WERI-Rb-1 (cell line): ENCODE measurements around the gene SEC24C.

Experiments
- DNase-seq: peaks from one replicate; pipeline ENCODE4 v3.0.0-alpha.2; 2020
- H3K27ac ChIP-seq: fragments of 250-450 bp; sonication (Bioruptor Pico); 2 replicates; pipeline ENCODE4 v1.5.1; 2020; ENCODE audit warnings: mild to moderate bottlenecking, moderate library complexity
- H3K27me3 ChIP-seq: fragments of 250-450 bp; sonication (Bioruptor Pico); 2 replicates; pipeline ENCODE4 v1.5.1; 2021; ENCODE audit warnings: mild to moderate bottlenecking, low read depth, moderate library complexity; ENCODE audit not compliant: insufficient read depth, severe bottlenecking
- H3K36me3 ChIP-seq: fragments of 250-450 bp; sonication (Bioruptor Pico); 2 replicates; pipeline ENCODE4 v1.5.1; 2020; ENCODE audit warnings: mild to moderate bottlenecking, moderate library complexity
- H3K4me3 ChIP-seq: 2 replicates; pipeline ENCODE4 v1.5.1; 2011; ENCODE audit warnings: low read depth, mild to moderate bottlenecking, control low read depth, low read length
- H3K9me3 ChIP-seq: fragments of 250-450 bp; sonication (Bioruptor Pico); 2 replicates; pipeline ENCODE4 v1.5.1; 2021; ENCODE audit warnings: mild to moderate bottlenecking, moderate library complexity; ENCODE audit not compliant: severe bottlenecking
- CTCF ChIP-seq: IDR thresholded peaks from 2 replicates; pipeline ENCODE4 v1.5.1; 2011; ENCODE audit warnings: low read depth, mild to moderate bottlenecking, control low read depth, inconsistent platforms, low read length

Gene SEC24C

DNA sequence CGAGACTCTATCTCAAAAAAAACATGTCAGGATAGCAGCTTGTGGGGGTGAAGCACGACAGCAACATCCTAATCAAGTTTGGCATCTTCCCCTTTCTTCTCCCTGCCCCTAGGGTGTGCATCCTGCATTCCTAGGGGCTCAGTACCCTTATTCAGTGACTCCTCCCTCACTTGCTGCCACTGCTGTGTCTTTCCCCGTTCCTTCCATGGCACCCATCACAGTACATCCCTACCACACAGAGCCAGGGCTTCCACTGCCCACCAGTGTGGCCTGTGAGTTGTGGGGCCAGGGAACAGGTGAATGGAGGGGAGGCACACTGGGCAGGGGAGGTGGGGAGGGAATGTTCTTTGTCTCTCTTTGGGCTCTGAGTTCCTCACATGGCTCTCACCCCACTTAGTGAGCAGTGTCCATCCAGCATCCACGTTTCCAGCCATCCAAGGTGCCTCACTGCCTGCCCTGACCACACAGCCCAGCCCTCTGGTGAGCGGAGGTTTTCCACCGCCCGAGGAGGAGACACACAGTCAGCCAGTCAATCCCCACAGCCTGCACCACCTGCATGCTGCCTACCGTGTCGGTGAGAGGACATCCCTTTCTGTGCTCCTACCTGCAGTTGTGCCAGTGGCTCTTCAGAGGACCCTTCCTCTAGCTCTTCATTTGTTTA lies 55.9 kb downstream of the SEC24C start:
- Histone ChIP-seq H3K4me3 (no peak overlapping the region), H3K27me3 (no peaks in the 10 kb centered on the region), H3K36me3 (peaks cover 71% of the 10 kb centered on the region), H3K9me3 (no peaks in the 10 kb centered on the region), H3K27ac (no peak overlapping the region)
- DNase-seq, result no peak
- no peak for TF ChIP-seq CTCF

DNA sequence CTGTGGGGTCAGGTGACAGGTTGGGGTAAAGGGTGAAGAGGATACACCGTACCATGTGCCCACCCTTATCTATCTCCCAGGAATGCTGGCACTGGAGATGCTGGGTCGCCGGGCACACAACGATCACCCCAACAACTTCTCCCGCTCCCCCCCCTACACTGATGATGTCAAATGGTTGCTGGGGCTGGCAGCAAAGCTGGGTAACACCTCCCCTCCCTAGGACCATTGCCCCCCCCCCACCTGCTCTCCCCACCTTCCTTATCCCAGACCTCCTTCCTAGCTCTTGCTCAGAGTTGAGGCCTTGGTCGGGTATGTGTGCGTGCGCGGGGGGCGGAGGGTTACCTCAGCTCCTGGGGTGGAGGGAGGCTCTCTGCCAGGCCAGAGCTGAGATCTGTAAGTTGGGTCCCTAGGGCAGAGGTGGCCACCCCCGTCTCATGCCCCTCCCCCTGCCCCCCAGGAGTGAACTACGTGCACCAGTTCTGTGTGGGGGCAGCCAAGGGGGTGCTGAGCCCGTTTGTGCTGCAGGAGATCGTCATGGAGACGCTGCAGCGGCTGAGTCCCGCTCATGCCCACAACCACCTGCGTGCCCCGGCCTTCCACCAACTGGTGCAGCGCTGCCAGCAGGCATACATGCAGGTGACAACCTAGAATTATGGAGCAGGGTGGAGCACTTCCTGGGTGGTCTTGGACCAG lies 56.5 kb downstream of the SEC24C start:
- no peak for DNase-seq
- no peak overlapping the region for H3K4me3 ChIP-seq
- no peak for TF ChIP-seq CTCF
- H3K27me3 ChIP-seq, result no peaks in the 10 kb centered on the region
- no peaks in the 10 kb centered on the region for H3K9me3 ChIP-seq
- peaks cover 71% of the 10 kb centered on the region for H3K36me3 ChIP-seq
- H3K27ac ChIP-seq, result no peak overlapping the region

- Histone ChIP-seq H3K9me3 (no peaks in the 10 kb centered on the region), H3K27me3 (no peaks in the 10 kb centered on the region), H3K27ac (no peak overlapping the region), H3K4me3 (no peak overlapping the region), H3K36me3 (peaks cover 76% of the 10 kb centered on the region)
- TF ChIP-seq CTCF, result no peak
- no peak for DNase-seq
Measured at GRCh38 chr10:73801253-73801590, 57.0 kb downstream of the SEC24C start.

DNA sequence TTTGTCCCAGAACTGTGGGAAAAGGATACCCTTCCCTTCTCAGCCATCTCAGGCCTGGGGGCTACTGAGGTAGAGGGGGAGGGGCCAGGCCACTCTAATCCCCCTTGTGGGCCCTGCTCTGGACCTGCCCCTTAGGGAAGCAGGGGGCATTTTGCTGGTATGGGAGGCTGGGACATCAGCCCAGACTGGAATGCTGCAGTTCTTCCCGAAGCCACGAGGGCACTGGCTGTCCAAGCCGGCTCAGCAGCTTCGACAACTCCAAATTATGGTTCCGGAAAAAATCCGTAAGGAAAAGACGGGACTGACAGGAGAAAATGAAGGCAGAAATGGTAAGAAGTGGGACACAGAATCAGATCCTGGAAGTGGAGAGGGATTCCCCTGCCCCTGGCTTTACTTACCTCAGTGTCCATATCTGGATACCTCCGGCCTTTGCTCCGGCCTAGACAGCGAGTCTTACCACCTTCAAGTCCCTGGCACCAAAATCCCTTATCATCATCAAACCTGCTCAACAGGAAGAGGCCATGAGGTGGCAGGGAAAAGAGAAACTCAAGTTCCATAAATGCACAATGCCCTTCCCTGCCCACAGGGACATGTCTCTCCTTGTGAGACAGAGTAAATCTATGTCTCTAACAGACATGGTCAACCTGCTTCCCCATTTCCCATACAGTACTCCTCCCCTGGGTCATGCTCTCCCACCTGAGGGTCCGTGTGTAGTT lies 58.3 kb downstream of the SEC24C start:
- H3K9me3 ChIP-seq, result no peaks in the 10 kb centered on the region
- peaks cover 76% of the 10 kb centered on the region for H3K36me3 ChIP-seq

GRCh38 chr10:73803680-73804286 lies 59.6 kb downstream of the SEC24C start:
- Histone ChIP-seq H3K27ac (no peak overlapping the region), H3K36me3 (peaks cover 63% of the 10 kb centered on the region), H3K4me3 (no peak overlapping the region), H3K27me3 (no peaks in the 10 kb centered on the region), H3K9me3 (no peaks in the 10 kb centered on the region)
- no peak for TF ChIP-seq CTCF
- DNase-seq, result no peak

More for the DNA sequence above, 58.3 kb downstream of the SEC24C start:
- no peaks in the 10 kb centered on the region for H3K27me3 ChIP-seq
- TF ChIP-seq CTCF, result 0 out of 2 replicates have a peak, but pooled peaks have one; percentile 1
- H3K27ac ChIP-seq, result no peak overlapping the region
- no peak for DNase-seq
- H3K4me3 ChIP-seq, result no peak overlapping the region
